Fibroblast of lung (primary cell): ENCODE data around the gene TRERF1.

Experiments used
- EZH2 ChIP-seq: IDR thresholded peaks from 2 replicates; pipeline ENCODE4 v1.5.1; 2012; ENCODE audit warnings: low read length, control low read depth, mild to moderate bottlenecking; ENCODE audit errors: missing control alignments
- TF ChIP-seq, protein P1 (sequence below), 2 donors: IDR thresholded peaks in 1 of 2; conservative IDR thresholded peaks in 1 of 2; 1 replicate in 1 of 2; 2 replicates in 1 of 2; pipeline ENCODE4 v1.5.1; 2011 to 2012; ENCODE audit warnings: low read length in 2 of 2, control low read depth in 1 of 2, inconsistent platforms in 1 of 2, low read depth in 1 of 2, mild to moderate bottlenecking in 1 of 2

DNA sequence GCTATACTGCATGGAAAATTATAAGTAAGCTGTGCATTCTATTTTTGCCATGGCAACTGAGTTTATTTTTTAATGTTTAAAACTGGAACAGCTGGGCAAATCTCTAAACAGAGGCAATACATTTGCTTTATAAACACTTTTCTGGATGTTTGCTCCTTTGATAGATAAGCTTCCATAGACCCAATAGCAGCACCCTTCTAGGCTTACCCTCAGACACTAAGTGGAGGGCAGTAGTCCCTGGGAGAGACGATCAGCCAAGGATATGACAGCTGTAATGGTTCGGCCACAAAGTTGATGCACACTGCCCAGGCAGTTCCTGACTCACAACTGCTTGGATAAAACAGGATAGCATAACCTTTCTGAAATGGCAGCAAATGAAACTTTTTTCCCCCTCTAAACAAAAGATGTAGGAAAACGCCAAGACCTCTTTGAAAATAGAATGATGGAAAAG is 225.5 kb downstream of the TRERF1 start:
- no peak for TF ChIP-seq EZH2
- TF ChIP-seq, protein P1, sequence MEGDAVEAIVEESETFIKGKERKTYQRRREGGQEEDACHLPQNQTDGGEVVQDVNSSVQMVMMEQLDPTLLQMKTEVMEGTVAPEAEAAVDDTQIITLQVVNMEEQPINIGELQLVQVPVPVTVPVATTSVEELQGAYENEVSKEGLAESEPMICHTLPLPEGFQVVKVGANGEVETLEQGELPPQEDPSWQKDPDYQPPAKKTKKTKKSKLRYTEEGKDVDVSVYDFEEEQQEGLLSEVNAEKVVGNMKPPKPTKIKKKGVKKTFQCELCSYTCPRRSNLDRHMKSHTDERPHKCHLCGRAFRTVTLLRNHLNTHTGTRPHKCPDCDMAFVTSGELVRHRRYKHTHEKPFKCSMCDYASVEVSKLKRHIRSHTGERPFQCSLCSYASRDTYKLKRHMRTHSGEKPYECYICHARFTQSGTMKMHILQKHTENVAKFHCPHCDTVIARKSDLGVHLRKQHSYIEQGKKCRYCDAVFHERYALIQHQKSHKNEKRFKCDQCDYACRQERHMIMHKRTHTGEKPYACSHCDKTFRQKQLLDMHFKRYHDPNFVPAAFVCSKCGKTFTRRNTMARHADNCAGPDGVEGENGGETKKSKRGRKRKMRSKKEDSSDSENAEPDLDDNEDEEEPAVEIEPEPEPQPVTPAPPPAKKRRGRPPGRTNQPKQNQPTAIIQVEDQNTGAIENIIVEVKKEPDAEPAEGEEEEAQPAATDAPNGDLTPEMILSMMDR (conservative IDR thresholded peaks at IDR 0.05 in 1 of 2, IDR thresholded peaks at IDR 0.05 in 1 of 2; ENCODE audit: low read depth in 1 of 2, low read length in 2 of 2) = no peak
